Testis (tissue), 3 donors: ENCODE measurements around the gene SCNM1. TPM values are rescaled to one million over a fixed set of nuclear protein-coding genes. Genes with fewer than 3 reads are reported as not detected.
"Not testable (repeated sequence)": the region's sequence is repeated elsewhere in the genome, so short reads cannot be mapped to it uniquely, and the experiment has no call there.

Source experiments
- DNase-seq: peaks from one replicate; pipeline ENCODE4 v3.0.0-alpha.2; 2019
- H3K27ac ChIP-seq, 2 donors: fragments of 200-600 bp; sonication (generic); one replicate each; pipeline ENCODE4 v1.5.1; 2019
- H3K27me3 ChIP-seq: fragments of 200-600 bp; sonication (generic); one replicate; pipeline ENCODE4 v1.5.1; 2019
- H3K36me3 ChIP-seq: fragments of 200-600 bp; sonication (generic); one replicate; pipeline ENCODE4 v1.5.1; 2017; ENCODE audit warnings: low read depth; ENCODE audit errors: missing control alignments
- H3K4me1 ChIP-seq: fragments of 200-600 bp; sonication (generic); one replicate; pipeline ENCODE4 v1.5.1; 2019
- H3K4me3 ChIP-seq, 2 donors: fragments of 200-600 bp; sonication (generic); one replicate each; pipeline ENCODE4 v1.5.1; 2017 to 2019
- H3K9me3 ChIP-seq: fragments of 200-600 bp; sonication (generic); one replicate; pipeline ENCODE4 v1.5.1; 2017
- POLR2A ChIP-seq: fragments of 450-650 bp; IDR thresholded peaks from one replicate; pipeline ENCODE4 v1.6.1; 2017; ENCODE audit warnings: antibody characterized with exemption, mild to moderate bottlenecking, moderate library complexity
- WGBS, 2 donors: methylation state at CpG; one replicate each; pipeline ENCODE4 v1.1.5; 2018; 5-methylcytosine and 5-hydroxymethylcytosine counted together
- intact Hi-C: fragments of 100-400 bp; cut with DNase I; formaldehyde crosslinking; loops from one replicate; pipeline ENCODE4 v1.15.1; 2023; ENCODE audit warnings: low total_unique reads
- polyA plus RNA-seq: library from polyadenylated mRNA; stranded (reverse); fragments of 350-450 nt; fragmentation: Illumina TruSeq; extraction: RNeasy Lipid Tissue Mini Kit (QIAGEN cat#74804); gene quantifications from one replicate; pipeline ENCODE4 v1.2.3, GENCODE V29; 2014; ENCODE audit warnings: low read depth, low replicate concordance; ENCODE audit not compliant: insufficient read depth
- total RNA-seq, 2 donors: library from RNA; depleted of rRNA; stranded (reverse); fragments of >200 nt; gene quantifications; one replicate each; pipeline ENCODE4 v1.2.3, GENCODE V29; 2016
- TF ChIP-seq, protein P1 (sequence below), 3 experiments: fragments of 450-650 bp in 2 of 3; fragments of 200-600 bp in 1 of 3; sonication (generic) in 1 of 3; IDR thresholded peaks; one replicate each; pipeline ENCODE4 v1.5.1; 2016 to 2019; ENCODE audit warnings: antibody characterized with exemption in 3 of 3, mild to moderate bottlenecking in 2 of 3, moderate library complexity in 1 of 3

The SCNM1 gene
- total and polyA plus RNA-seq, 3 donors from 2014 or later: 27.5 to 46.0 (median 31.7) TPM

DNA sequence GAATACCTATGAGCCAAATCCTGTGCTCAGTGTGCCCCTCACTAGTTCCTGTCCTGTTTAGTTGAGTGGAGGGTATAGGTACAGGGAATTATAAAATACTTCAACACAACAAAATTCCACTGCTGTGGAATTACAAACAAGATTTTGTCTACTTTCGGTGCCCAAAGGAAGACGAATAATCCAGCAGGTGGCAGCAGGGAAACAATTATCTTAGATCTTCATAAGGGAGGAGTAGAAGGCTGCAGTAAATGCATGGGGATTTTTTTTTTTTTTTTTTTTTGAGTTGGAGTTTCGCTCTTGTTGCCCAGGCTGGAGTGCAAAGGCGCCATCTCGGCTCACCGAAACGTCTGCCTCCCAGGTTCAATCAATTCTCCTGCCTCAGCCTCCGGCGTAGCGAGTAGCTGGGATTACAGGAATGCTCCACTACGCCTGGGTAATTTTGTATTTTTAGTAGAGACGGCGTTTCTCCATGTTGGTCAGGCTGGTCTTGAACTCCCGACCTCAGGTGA, 30.4 kb downstream of the SCNM1 start:
- WGBS, 2 donors: 21 to 25% methylated on average over 14 of the region's 14 CpGs
- peak; percentile 89 for DNase-seq
- H3K36me3 ChIP-seq: no peaks in the 10 kb centered on the region
- intact Hi-C loops: no loop called here
- peaks cover 25% of the 10 kb centered on the region for H3K4me1 ChIP-seq
- TF ChIP-seq, protein P1, sequence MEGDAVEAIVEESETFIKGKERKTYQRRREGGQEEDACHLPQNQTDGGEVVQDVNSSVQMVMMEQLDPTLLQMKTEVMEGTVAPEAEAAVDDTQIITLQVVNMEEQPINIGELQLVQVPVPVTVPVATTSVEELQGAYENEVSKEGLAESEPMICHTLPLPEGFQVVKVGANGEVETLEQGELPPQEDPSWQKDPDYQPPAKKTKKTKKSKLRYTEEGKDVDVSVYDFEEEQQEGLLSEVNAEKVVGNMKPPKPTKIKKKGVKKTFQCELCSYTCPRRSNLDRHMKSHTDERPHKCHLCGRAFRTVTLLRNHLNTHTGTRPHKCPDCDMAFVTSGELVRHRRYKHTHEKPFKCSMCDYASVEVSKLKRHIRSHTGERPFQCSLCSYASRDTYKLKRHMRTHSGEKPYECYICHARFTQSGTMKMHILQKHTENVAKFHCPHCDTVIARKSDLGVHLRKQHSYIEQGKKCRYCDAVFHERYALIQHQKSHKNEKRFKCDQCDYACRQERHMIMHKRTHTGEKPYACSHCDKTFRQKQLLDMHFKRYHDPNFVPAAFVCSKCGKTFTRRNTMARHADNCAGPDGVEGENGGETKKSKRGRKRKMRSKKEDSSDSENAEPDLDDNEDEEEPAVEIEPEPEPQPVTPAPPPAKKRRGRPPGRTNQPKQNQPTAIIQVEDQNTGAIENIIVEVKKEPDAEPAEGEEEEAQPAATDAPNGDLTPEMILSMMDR (IDR thresholded peaks at IDR 0.05): peak; percentile 53 to 78 (median 54)
- TF ChIP-seq POLR2A: no peak
- H3K9me3 ChIP-seq: no peaks in the 10 kb centered on the region
- H3K27me3 ChIP-seq: no peaks in the 10 kb centered on the region
- peak overlapping the region in 1 of 2 donors; percentile 80 for H3K27ac ChIP-seq
- H3K4me3 ChIP-seq: peak overlapping the region; percentile 77 to 96

DNA sequence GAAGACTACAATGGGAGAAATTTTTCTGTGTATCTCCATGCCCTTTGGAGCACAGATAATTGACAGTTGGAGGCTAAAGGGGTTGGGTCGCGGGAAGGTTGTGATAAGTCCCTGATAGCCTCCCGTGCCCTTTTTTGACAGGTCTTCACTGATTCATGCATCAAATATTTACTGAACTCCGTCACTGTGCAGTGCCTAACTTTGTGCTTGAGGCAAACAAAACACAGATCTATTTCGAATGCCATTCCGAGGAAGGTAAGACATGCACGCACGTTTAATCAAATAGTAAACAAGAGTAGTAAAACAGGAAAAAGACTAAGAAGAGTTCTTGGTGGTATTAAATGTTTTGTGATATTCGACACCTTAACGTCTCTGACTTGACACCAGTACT, 31.9 kb downstream of the SCNM1 start:
- no peaks in the 10 kb centered on the region for H3K36me3 ChIP-seq
- H3K27ac ChIP-seq: peak overlapping the region; percentile 92 to 96
- H3K4me3 ChIP-seq: peak overlapping the region; percentile 77 to 96
- 3 to 10% methylated on average over 10 of the region's 10 CpGs for WGBS, 2 donors
- no peak for DNase-seq
- TF ChIP-seq, protein P1 (IDR thresholded peaks at IDR 0.05): no peak
- TF ChIP-seq POLR2A: no peak
- no peaks in the 10 kb centered on the region for H3K27me3 ChIP-seq
- intact Hi-C loops: no loop called here
- H3K9me3 ChIP-seq: no peaks in the 10 kb centered on the region
- peaks cover 32% of the 10 kb centered on the region for H3K4me1 ChIP-seq

DNA sequence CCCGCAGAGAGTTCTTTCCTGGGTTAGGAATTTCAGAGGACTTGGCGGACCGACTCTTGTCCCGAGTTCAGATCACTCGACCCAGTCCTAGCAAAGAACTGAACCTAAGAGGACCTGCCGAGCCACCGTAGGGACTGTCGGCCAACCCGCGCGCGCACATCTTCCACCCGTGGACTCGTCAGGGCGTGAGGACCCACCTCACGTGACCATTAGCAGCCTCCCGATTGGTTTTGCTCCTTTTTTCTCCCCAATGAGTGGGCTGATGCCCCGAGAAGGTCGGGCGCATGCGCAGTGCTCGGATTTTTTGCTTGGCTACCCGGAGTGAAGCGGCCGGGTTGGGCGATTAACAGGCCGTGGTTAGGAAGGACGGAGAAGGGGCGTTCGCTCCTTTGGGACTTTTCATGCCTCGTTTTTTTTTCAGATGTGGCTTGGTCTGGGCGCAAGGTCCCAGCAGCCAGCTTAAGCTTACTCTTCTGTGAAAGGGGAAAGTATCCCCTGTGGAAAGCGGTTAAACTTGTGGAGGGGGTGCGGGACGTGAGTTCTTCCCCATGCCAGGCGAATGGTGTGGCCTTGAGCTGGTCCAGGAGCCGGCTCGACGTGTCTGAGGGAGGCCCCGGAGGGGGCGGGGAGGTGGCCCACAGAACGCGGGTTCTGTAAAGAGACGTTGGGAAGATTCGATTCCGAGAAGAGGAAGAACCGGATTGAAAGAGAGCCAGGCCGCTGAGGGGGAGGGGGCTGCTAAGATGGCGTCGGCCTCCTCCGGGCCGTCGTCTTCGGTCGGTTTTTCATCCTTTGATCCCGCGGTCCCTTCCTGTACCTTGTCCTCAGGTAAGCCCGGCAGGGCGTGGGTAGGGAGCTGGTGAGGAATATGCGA, 32.5 kb downstream of the SCNM1 start, which contains the start of gene PIP5K1A:
Gene PIP5K1A, plus strand, starts transcription at position 299 of the 874 bp plus-strand sequence. Its CDS starts 445 bp downstream, at position 744.
- Histone ChIP-seq H3K4me3 (peak within 1 kb of the TSS; percentile 77 to 96), H3K27me3 (no peaks in the 10 kb centered on the region), H3K27ac (peak within 1 kb of the TSS; percentile 92 to 96), H3K9me3 (no peaks in the 10 kb centered on the region), H3K4me1 (peaks cover 32% of the 10 kb centered on the region), H3K36me3 (no peaks in the 10 kb centered on the region)
- TF ChIP-seq POLR2A: no peak
- TF ChIP-seq, protein P1 (IDR thresholded peaks at IDR 0.05): peak in 1 of 3 experiments; percentile 20
- 0 to 1% methylated on average over 46 to 60 of the region's 60 CpGs for WGBS, 2 donors
- intact Hi-C loops: no loop called here
- DNase-seq: peak; percentile 99

DNA sequence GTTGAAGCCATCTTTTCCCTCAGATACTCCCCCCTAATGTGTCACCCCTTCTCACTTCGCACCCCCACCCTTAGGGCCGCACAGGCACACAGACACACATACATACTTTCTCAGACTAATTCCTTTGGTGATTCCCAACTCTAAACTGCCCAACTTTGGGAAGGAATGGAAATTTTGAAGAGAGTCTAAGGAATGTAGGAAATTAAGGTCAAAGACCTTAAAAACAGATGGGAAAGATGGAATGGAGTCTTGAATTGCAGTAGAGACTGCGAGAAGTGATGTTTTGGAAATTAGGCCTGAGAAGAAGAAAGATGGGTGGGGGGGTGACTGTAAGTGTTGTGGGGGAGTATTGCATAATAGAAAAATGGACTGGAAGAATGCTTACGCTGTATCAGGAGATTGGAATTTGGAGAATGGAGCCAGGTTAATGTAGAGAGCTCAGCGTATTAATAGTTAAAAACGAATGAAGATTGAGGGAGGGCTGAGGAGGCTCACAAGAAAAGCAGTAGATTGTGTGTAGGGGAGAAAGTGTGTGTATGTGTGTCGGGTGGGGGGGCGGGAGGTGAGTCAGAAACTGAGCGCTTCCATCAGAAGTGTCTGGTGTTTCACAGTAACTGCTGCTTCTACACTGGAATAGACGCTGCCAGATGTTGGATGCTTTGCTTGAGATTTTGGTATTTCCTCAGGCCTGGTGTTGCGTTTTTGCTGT, 34.1 kb downstream of the SCNM1 start:
- DNase-seq: no peak
- Histone ChIP-seq H3K36me3 (no peaks in the 10 kb centered on the region), H3K4me3 (peak overlapping the region; percentile 77 to 96), H3K9me3 (no peaks in the 10 kb centered on the region), H3K4me1 (peaks cover 39% of the 10 kb centered on the region), H3K27me3 (no peaks in the 10 kb centered on the region), H3K27ac (peak overlapping the region; percentile 92 to 96)
- TF ChIP-seq POLR2A: no peak
- TF ChIP-seq, protein P1 (IDR thresholded peaks at IDR 0.05): no peak
- 8 to 11% methylated on average over 11 of the region's 11 CpGs for WGBS, 2 donors
- intact Hi-C loops: loop anchor here (10.0 kb wide), 1 partner anchor 55 kb away; the partner anchor contains the start of gene PSMD4

DNA sequence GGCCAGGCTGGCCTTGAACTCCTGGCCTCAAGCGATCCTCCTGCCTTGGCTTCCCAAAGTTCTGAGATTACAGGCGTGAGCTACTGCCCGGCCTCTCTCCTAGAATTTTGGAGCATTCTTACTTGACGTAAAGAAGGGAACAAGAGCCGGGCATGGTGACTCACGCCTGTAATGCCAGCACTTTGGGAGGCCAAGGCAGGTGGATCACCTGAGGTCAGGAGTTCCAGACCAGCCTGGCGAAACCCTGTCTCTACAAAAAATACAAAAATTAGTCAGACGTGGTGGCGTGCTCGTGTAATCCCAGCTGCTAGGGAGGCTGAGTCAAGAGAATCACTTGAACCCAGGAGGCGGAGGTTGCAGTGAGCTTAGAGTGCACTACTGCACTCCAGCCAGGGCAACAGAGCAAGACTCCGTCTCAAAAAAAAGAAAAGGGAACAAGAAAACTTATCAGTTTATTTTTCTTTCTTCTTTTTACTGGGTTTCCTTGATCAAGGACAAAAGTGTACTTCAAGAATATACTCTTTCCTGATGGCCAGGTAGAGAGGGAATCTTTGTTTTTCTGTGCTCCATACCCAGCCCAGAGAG, 39.5 kb downstream of the SCNM1 start:
- H3K27ac ChIP-seq, H3K36me3 ChIP-seq, H3K4me3 ChIP-seq, H3K27me3 ChIP-seq, DNase-seq, H3K9me3 ChIP-seq: not testable (repeated sequence)
- 80% methylated on average over 12 of the region's 12 CpGs for WGBS, 2 donors
- H3K4me1 ChIP-seq: peaks cover 32% of the 10 kb centered on the region
- intact Hi-C loops: loop anchor here (10.0 kb wide), 1 partner anchor 49 kb away; the partner anchor contains the start of gene PSMD4
